Uterus (tissue), 4 donors: ENCODE results near the gene TDRD10. TPM values are rescaled to one million over a fixed set of nuclear protein-coding genes. Genes with fewer than 3 reads are reported as not detected.

Source experiments
- DNase-seq, 2 donors: peaks; one replicate each; pipeline ENCODE4 v3.0.0-alpha.2; 2019 to 2020
- H3K27ac ChIP-seq, 2 donors: fragments of 200-600 bp; sonication (generic); 1 replicate in 1 of 2; 2 replicates in 1 of 2; pipeline ENCODE4 v1.5.1; 2016 to 2018
- H3K27me3 ChIP-seq, 2 donors: fragments of 200-600 bp; sonication (generic); one replicate each; pipeline ENCODE4 v1.5.1; 2018 to 2019; ENCODE audit warnings: control low read depth in 1 of 2
- H3K36me3 ChIP-seq, 2 donors: fragments of 200-600 bp; sonication (generic); one replicate each; pipeline ENCODE4 v1.5.1; 2019; ENCODE audit warnings: control low read depth in 1 of 2
- H3K4me1 ChIP-seq, 2 donors: fragments of 200-600 bp; sonication (generic); one replicate each; pipeline ENCODE4 v1.5.1; 2018 to 2019; ENCODE audit warnings: control low read depth in 1 of 2
- H3K4me3 ChIP-seq, 2 donors: fragments of 200-600 bp; sonication (generic); 1 replicate in 1 of 2; 2 replicates in 1 of 2; pipeline ENCODE4 v1.5.1; 2018 to 2019; ENCODE audit warnings: mild to moderate bottlenecking in 1 of 2
- H3K9me3 ChIP-seq, 2 donors: fragments of 200-600 bp; sonication (generic); one replicate each; pipeline ENCODE4 v1.5.1; 2019; ENCODE audit warnings: control low read depth in 1 of 2
- POLR2A ChIP-seq, 2 donors: fragments of 450-650 bp; IDR thresholded peaks; one replicate each; pipeline ENCODE4 v1.6.1; 2016; ENCODE audit warnings: antibody characterized with exemption in 2 of 2, mild to moderate bottlenecking in 1 of 2, moderate library complexity in 1 of 2
- intact Hi-C: fragments of 100-400 bp; cut with DNase I; formaldehyde crosslinking; loops from one replicate; pipeline ENCODE4 v1.15.1; 2023; ENCODE audit warnings: low total_unique reads
- total RNA-seq, 4 donors: library from RNA; depleted of rRNA in 3 of 4; stranded (reverse); fragments of >200 nt in 3 of 4; gene quantifications; one replicate each; pipeline versions ENCODE4 v1.1.0 to v1.2.4, GENCODE V29; 2014 to 2023
- TF ChIP-seq, protein P1 (sequence below), 4 experiments: fragments of 200-600 bp in 2 of 4; fragments of 450-650 bp in 2 of 4; sonication (generic) in 2 of 4; IDR thresholded peaks; one replicate each; pipeline ENCODE4 v1.5.1; 2016 to 2019; ENCODE audit warnings: antibody characterized with exemption in 4 of 4, mild to moderate bottlenecking in 2 of 4, moderate library complexity in 1 of 4
- donor health status: DM: yes; HTN: yes; CAD: no.

The TDRD10 gene
- total RNA-seq, 4 donors from 2014 or later, result 1.3 to 19.7 (median 6.9) TPM

DNA sequence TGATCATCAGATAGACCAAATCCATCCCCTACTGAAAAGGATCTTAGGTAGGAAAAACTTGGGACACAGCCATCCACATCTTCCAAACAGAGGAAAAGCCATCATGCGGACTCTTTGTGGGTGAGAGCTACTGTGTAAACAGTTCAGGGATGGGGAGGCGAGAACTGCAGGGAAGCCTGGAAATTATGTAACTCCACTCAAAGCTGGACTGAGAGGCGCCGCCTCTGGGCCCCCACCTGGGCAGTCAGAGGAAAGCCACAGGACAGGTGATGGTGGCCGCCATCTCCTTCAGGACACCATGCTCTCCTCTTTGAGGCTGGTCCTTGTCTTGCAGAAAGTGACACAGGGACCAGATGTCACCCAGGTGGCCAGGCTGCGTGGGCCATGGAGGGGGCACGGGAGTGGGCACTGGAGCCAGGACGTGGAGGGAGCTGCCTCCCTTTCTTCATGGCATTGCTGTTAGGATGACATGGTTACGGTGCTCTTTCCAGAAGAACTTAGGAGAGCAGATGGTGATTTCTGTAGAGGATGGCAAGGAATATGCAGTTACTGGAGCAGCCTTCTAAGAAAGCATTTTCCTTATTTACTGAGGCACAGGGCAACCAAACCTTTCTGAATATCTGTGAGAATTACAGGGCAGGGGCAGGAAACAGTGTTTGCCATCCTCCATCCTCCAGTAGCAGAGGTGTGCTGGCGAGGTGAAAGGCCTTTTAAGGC lies 32.0 kb upstream of the TDRD10 start:
- Histone ChIP-seq H3K9me3 (no peaks in the 10 kb centered on the region), H3K36me3 (no peaks in the 10 kb centered on the region), H3K27ac (no peak overlapping the region), H3K4me1 (no peaks in the 10 kb centered on the region), H3K27me3 (no peaks in the 10 kb centered on the region), H3K4me3 (no peak overlapping the region)
- TF ChIP-seq, protein P1, sequence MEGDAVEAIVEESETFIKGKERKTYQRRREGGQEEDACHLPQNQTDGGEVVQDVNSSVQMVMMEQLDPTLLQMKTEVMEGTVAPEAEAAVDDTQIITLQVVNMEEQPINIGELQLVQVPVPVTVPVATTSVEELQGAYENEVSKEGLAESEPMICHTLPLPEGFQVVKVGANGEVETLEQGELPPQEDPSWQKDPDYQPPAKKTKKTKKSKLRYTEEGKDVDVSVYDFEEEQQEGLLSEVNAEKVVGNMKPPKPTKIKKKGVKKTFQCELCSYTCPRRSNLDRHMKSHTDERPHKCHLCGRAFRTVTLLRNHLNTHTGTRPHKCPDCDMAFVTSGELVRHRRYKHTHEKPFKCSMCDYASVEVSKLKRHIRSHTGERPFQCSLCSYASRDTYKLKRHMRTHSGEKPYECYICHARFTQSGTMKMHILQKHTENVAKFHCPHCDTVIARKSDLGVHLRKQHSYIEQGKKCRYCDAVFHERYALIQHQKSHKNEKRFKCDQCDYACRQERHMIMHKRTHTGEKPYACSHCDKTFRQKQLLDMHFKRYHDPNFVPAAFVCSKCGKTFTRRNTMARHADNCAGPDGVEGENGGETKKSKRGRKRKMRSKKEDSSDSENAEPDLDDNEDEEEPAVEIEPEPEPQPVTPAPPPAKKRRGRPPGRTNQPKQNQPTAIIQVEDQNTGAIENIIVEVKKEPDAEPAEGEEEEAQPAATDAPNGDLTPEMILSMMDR (IDR thresholded peaks at IDR 0.05), result no peak
- TF ChIP-seq POLR2A (IDR thresholded peaks at IDR 0.05), result no peak
- intact Hi-C loops, result no loop called here
- DNase-seq, result no peak

DNA sequence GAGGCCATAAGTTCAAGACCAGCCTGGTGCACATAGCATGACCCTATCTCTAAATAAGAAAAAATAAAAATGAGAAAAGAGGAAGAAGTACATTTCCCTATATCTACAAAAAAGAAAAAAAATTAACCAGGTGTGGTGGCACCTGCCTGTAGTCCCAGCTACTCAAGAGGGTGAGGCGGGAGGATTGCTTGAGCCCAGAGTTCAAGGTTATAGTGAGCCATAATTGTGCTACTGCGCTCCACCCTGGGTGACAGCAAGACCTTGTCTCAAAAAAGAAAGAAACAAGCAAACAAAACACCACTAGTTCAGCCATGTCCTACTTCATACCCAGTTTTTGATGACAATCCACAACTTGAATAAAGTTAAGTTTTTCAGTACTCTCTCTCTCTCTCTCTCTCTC lies 30.7 kb upstream of the TDRD10 start:
- TF ChIP-seq, protein P1 (IDR thresholded peaks at IDR 0.05), result no peak
- no peak for TF ChIP-seq POLR2A (IDR thresholded peaks at IDR 0.05)
- intact Hi-C loops, result no loop called here
- no peaks in the 10 kb centered on the region for H3K4me1 ChIP-seq
- H3K36me3 ChIP-seq, result no peaks in the 10 kb centered on the region
- no peaks in the 10 kb centered on the region for H3K9me3 ChIP-seq
- no peak overlapping the region for H3K27ac ChIP-seq
- no peaks in the 10 kb centered on the region for H3K27me3 ChIP-seq
- no peak for DNase-seq
- H3K4me3 ChIP-seq, result no peak overlapping the region

DNA sequence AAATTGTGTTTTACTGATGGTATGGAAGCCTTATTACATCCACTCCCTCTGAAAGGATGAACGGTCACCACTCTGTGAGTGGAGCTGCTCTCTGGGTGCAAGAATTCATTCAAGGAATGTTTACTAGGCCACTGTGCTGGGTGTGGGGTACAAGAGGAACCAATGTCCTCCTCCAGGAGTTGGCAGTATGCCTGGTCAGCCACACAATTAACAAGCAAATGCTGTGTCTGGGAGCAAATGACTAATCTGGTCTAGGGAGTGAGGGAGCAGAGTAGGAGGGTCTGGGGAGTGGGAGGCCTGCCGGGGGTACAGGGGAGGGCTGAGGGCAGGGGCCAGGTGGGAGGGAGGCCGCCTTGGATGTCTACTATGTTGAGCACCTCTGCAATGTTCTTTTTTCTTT lies 27.2 kb upstream of the TDRD10 start:
- Histone ChIP-seq H3K36me3 (no peaks in the 10 kb centered on the region), H3K9me3 (no peaks in the 10 kb centered on the region), H3K27ac (no peak overlapping the region), H3K4me3 (no peak overlapping the region), H3K27me3 (no peaks in the 10 kb centered on the region), H3K4me1 (no peaks in the 10 kb centered on the region)
- intact Hi-C loops, result no loop called here
- DNase-seq, result no peak
- TF ChIP-seq, protein P1 (IDR thresholded peaks at IDR 0.05), result no peak
- no peak for TF ChIP-seq POLR2A (IDR thresholded peaks at IDR 0.05)

DNA sequence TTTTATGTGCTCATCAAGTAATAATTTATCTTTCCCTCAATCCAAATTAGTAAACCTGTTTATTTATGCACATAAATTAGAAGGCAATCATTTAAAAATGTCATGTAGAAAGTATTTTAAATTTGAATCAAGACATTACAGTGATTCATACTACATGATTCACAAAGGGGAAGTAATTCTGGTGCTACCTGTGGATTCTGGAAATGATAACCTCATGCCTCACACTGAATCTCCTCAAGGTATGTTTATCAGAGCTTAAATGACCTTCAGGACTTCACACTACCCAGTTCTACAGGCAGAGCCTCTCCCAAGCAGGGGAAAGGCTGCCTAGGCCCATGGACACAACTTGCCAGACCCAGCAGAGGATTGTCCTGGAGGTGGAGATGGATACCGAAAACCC lies 25.2 kb upstream of the TDRD10 start:
- no peak for DNase-seq
- Histone ChIP-seq H3K36me3 (no peaks in the 10 kb centered on the region), H3K27ac (no peak overlapping the region), H3K9me3 (no peaks in the 10 kb centered on the region), H3K4me3 (no peak overlapping the region), H3K4me1 (no peaks in the 10 kb centered on the region), H3K27me3 (no peaks in the 10 kb centered on the region)
- TF ChIP-seq POLR2A (IDR thresholded peaks at IDR 0.05), result no peak
- TF ChIP-seq, protein P1 (IDR thresholded peaks at IDR 0.05), result no peak
- intact Hi-C loops, result no loop called here

DNA sequence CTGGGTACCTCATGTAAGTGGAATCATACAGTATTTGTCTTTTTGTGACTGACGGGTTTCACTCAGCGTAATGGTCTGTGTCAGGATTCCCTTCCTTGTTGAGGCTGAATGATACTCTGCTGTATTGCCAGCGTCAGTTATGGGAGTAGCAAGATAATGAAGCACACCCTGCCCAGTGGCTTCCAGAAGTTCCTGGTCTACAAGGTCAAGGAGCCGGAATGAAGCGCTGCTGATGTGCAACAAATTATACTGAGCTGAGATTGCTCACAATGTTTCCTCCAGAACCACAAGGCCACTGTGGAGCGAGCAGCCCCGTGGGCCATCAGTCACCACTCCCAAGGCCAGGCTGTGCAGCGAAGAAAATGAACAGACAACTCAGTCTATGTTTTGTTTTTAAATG lies 24.0 kb upstream of the TDRD10 start:
- Histone ChIP-seq H3K27ac (no peak overlapping the region), H3K4me3 (no peak overlapping the region), H3K27me3 (no peaks in the 10 kb centered on the region), H3K4me1 (no peaks in the 10 kb centered on the region), H3K9me3 (no peaks in the 10 kb centered on the region), H3K36me3 (no peaks in the 10 kb centered on the region)
- no peak for TF ChIP-seq POLR2A (IDR thresholded peaks at IDR 0.05)
- TF ChIP-seq, protein P1 (IDR thresholded peaks at IDR 0.05), result no peak
- DNase-seq, result no peak
- intact Hi-C loops, result no loop called here
